Mononuclear cell (primary cell): ENCODE measurements around the gene VPS4B. TPM values are rescaled to one million over a fixed set of nuclear protein-coding genes. Genes with fewer than 3 reads are reported as not detected.

Experiments used
- H3K27me3 ChIP-seq: 2 replicates; pipeline ENCODE4 v1.6.0; 2011; ENCODE audit warnings: low read length, control low read depth; ENCODE audit not compliant: insufficient read depth
- H3K4me1 ChIP-seq: 2 replicates; pipeline ENCODE4 v1.5.1; 2011; ENCODE audit warnings: mild to moderate bottlenecking, low read length, control low read depth; ENCODE audit not compliant: insufficient read depth
- H3K4me3 ChIP-seq: 2 replicates; pipeline ENCODE4 v1.5.1; 2011; ENCODE audit warnings: mild to moderate bottlenecking, low read length, moderate library complexity
- H3K9me3 ChIP-seq: 2 replicates; pipeline ENCODE4 v1.5.1; 2011; ENCODE audit warnings: low read depth, mild to moderate bottlenecking, control low read depth, low read length
- total RNA-seq: library from RNA; depleted of rRNA; stranded (reverse); fragments of >200 nt; gene quantifications from one replicate; pipeline ENCODE4 v1.2.3, GENCODE V29; 2012

The VPS4B gene
- total RNA-seq, 1 donor: 40.8 TPM

DNA sequence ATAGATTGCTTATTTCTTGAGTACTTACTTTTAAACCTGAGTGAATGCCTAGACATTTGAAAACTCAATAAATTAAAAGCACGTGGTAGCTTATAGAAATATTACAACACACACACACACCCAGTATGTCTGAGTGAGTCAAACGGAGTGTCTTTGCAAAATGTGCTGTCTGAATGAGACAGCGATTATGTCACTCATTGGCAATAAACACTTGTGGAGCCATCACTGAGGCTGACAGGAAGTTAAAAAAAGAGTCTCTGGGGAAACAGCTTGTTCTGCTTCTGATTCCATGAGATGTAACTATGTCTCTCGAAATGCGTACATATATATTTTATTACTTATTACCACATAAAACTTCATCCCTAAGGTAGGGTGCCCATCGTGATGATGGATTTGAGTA is 22.3 kb upstream of the VPS4B start:
- Histone ChIP-seq H3K27me3 (no peaks in the 10 kb centered on the region), H3K9me3 (no peaks in the 10 kb centered on the region), H3K4me3 (no peak overlapping the region), H3K4me1 (peaks cover 30% of the 10 kb centered on the region)

DNA sequence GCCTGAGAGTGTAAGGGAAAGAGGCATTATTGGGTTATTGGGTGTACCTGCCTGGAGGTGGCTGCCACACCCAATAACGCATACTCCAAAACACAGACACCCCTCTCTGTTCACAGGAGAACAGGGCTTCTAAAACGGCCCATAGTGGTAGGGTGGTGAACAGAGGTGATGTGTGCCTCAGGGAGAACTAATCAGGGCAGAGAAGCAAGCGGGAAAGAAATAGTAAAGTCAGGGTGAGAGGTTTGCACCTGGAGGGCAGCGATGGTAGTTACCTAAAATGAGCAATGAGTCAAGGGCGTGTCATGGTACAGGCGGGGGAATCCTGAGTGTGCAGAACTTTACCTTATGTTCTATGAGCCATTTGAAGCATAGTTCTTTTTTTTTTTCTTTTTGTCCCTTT is 21.6 kb upstream of the VPS4B start:
- no peak overlapping the region for H3K4me3 ChIP-seq
- H3K27me3 ChIP-seq: no peaks in the 10 kb centered on the region
- H3K9me3 ChIP-seq: no peaks in the 10 kb centered on the region
- H3K4me1 ChIP-seq: peaks cover 30% of the 10 kb centered on the region

DNA sequence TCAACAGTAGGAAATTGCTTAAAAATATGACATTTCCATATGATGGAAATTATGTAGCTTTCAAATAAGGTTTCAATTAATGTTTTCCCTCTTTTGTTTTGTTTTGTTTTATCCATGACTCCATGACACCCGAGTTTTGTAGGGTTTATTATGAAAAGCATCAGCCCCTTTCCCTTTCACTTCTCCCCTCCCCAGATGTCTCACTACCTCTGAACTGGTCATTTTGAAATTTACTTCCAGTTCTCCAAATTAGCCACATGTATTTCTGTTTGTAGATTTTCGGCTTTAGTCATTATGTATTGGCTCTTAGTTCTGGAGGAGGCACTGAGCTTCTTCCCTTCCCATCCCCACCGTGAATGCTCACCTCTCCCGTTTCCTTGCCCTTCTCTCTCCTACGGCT is 18.6 kb upstream of the VPS4B start:
- H3K4me3 ChIP-seq: no peak overlapping the region
- H3K9me3 ChIP-seq: no peaks in the 10 kb centered on the region
- no peaks in the 10 kb centered on the region for H3K27me3 ChIP-seq
- peaks cover 30% of the 10 kb centered on the region for H3K4me1 ChIP-seq

DNA sequence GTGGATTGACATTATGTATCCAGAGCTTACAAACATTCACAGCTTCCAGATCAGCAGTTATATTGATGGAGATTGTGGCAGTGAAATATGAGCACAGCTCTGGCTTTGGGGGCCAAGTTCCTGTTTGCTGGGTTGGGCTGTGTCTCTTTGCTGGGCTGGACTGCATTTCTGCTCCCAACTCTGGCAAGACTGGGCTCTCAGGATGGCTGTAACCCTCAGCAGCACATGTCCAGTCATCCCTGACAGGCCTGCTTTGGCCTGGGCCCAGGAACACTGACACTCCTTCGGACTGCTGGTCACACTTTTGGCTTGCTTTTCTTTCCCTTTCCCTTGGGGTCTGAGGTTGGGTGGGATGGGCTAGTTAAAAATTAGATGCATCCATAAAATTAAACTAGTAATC is 17.9 kb upstream of the VPS4B start:
- H3K9me3 ChIP-seq: no peaks in the 10 kb centered on the region
- H3K4me1 ChIP-seq: peaks cover 26% of the 10 kb centered on the region
- H3K4me3 ChIP-seq: no peak overlapping the region
- H3K27me3 ChIP-seq: no peaks in the 10 kb centered on the region

DNA sequence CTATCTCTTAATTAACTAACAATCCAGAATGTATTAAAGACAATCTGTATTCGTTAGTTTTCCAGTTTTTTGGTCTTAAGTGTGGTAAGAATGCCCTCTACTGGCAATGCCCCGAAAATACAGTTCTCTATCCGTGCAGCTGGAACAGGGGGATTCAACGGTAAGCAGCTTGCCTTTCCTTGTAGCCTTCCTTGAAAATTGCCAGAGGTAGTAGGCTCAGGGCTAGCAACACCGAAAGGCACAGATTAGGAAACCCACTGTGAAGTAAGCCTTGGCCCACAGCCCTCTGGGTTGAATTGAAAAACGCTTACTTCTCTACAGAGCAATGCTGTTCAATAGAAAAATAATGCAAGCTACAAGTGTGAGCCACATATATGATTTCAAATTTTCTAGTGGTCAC is 17.1 kb upstream of the VPS4B start:
- H3K4me1 ChIP-seq: peaks cover 18% of the 10 kb centered on the region
- H3K27me3 ChIP-seq: no peaks in the 10 kb centered on the region
- no peaks in the 10 kb centered on the region for H3K9me3 ChIP-seq
- H3K4me3 ChIP-seq: no peak overlapping the region

DNA sequence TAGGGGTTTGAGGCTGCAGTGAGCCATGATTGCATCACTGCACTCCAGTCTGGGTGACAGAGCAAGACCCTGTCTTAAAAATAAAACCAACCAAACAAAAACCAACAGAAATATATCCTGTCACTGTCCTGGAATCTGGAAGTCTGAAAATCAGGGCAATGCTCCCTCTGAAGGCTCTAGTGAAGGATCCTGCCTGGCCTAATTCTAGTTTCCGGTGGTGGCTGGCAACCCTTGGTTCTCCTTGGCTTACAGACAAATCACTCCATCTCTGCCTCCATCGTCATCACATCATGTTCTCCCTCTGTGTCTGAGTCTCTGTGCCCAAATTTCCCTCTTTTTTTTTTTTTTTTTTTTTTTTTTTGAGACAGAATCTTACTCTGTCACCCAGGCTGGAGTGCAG is 15.9 kb upstream of the VPS4B start:
- Histone ChIP-seq H3K27me3 (no peaks in the 10 kb centered on the region), H3K4me1 (peaks cover 11% of the 10 kb centered on the region), H3K4me3 (no peak overlapping the region), H3K9me3 (no peaks in the 10 kb centered on the region)

DNA sequence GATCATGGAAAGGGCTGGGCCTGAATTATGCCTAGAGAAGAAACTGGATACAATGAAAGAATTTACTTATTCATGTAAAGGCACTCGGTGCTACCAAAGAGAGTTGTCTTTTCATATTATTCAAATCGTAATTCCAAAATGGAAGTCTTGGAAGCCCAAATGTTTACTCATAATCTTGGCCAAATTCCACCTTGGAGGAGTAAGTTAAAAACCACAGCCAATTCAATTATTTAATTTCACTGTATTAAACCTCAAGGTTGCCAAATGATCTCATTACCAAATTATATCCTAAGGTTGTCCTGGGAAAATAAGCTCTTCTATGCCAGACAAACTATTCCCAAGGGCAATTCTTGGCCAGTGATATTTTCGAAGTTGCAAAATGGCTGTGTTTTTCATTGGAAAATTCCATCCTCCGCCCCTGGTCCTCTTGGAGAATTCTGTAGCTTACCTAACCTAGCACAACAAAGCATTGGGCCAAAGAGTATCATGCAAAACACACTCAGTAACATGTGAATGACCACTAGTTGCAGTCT is 11.1 kb upstream of the VPS4B start:
- H3K27me3 ChIP-seq: peaks cover 6% of the 10 kb centered on the region
- H3K4me1 ChIP-seq: no peaks in the 10 kb centered on the region
- no peak overlapping the region for H3K4me3 ChIP-seq
- no peaks in the 10 kb centered on the region for H3K9me3 ChIP-seq

DNA sequence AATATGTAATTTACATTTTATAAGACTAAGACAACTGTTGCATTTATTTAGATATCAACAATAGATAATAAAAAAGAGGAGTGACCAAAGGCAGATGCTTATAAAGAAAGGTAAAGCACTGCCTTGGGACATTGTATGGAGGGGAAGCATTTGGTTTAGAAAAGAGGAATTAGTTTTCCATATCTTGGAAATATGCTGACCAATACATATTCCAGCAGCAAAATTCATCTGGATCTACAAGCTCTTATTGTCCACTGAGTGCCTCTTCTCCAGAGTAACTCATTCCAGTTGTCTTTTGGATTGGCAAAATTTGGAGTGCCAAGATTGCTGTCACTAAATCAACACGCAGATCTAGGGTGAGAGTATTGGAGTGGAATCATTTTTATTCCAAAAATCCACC is 8.9 kb upstream of the VPS4B start:
- Histone ChIP-seq H3K4me1 (no peaks in the 10 kb centered on the region), H3K4me3 (no peak overlapping the region), H3K27me3 (peaks cover 6% of the 10 kb centered on the region), H3K9me3 (no peaks in the 10 kb centered on the region)

DNA sequence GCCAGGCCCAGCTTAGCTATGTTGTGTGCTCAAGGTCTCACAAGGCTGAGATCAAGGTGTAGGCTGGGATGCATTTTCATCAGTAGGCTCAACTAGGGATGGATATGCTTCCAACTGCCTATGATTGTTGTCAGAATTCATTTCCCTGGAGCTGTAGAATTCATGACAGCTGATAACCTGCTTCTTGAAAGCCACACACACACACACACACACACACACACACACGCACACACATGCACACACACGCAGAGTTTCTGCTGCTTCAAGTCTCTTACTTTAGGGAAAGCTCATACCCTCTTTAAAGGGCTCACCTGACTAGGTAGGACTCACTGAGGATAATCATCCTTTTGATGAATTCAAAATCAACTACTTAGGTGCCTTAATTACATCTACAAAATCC is 8.2 kb upstream of the VPS4B start:
- Histone ChIP-seq H3K4me1 (no peaks in the 10 kb centered on the region), H3K9me3 (no peaks in the 10 kb centered on the region), H3K27me3 (peaks cover 6% of the 10 kb centered on the region), H3K4me3 (no peak overlapping the region)

DNA sequence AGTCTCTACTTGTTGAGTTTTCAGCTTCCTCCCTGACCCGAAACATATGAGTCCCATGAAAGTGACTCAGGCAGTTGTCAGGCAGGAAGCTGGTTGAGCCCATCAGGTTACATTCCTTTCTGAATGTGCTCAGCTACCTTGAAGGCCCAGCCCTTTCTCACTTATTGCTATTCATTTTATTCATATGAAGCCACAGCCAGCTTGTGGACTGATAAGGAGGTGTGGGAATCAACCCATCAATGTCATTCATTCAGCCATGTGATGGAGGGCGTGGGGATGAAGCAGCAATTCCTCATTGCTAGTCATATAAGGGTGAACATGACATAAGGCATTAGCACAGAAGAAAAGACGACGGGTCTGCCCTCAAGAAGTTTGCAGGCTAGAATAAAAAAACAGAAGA is 5.3 kb upstream of the VPS4B start:
- Histone ChIP-seq H3K27me3 (peaks cover 6% of the 10 kb centered on the region), H3K9me3 (no peaks in the 10 kb centered on the region), H3K4me3 (no peak overlapping the region), H3K4me1 (peaks cover 7% of the 10 kb centered on the region)

DNA sequence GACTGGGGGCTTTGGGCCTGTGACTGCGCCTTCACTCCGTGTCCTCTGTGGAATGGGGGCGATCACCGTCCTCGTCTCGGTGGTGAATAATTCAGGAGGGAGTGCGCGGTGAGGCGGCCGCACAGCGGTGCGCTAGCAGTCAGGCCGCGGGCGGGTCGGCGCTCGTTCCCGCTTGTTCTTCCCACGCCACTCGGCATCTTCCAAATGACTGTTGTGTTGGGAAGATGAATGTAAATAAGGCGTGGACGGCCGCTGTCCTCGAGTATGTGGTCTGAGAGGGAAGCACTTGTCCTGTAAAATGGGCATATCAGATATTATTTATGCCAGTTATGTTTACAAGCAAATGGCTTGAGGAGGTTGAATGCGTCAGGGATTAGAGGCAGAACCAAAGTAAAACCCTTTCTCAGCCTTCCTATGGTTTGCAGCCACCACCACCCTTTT is 608 bp upstream of the VPS4B start:
- H3K9me3 ChIP-seq: no peaks in the 10 kb centered on the region
- peaks cover 28% of the 10 kb centered on the region for H3K4me1 ChIP-seq
- no peaks in the 10 kb centered on the region for H3K27me3 ChIP-seq
- H3K4me3 ChIP-seq: peak overlapping the region; percentile 99

DNA sequence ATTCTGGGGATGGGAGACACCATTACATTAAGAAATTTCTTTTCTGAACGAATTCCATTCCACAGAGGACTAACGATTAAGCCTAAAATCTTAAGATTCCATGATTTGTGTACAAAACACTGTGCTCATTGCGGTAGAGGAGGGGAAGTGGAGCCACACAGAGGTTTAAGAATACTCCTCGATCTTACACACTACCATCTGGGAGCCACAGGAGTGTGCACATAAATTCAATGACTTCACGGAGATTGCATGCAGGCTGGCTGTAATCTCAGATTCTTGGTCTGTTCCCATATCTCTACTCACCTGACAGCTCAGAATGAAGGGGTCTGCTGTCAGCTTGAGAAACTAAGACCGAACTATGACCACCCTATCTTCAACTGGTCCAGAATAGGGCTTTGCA is 762 bp downstream of the VPS4B start:
- peak overlapping the region; percentile 99 for H3K4me3 ChIP-seq
- no peaks in the 10 kb centered on the region for H3K9me3 ChIP-seq
- H3K27me3 ChIP-seq: no peaks in the 10 kb centered on the region

DNA sequence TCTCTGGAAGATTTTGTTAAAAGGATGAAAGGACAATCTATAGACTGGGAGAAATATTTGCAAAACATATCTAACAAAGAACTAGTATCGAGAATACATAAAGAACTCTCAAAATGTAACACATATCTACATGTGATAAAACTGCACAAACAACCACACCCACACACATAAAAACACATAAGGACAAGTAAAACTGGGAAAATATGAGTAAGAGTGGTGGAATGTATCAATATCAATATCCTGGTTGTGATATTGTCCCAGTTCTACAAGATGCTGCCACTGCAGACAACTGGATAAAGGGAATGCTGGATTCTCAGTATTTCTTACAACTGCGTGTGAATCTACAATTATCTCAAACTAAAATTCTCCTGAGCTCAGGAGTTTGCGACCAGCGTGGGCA is 9.3 kb downstream of the VPS4B start:
- Histone ChIP-seq H3K4me1 (peaks cover 4% of the 10 kb centered on the region), H3K4me3 (no peak overlapping the region), H3K27me3 (no peaks in the 10 kb centered on the region), H3K9me3 (no peaks in the 10 kb centered on the region)

More for the DNA sequence above, 762 bp downstream of the VPS4B start:
- peaks cover 31% of the 10 kb centered on the region for H3K4me1 ChIP-seq

DNA sequence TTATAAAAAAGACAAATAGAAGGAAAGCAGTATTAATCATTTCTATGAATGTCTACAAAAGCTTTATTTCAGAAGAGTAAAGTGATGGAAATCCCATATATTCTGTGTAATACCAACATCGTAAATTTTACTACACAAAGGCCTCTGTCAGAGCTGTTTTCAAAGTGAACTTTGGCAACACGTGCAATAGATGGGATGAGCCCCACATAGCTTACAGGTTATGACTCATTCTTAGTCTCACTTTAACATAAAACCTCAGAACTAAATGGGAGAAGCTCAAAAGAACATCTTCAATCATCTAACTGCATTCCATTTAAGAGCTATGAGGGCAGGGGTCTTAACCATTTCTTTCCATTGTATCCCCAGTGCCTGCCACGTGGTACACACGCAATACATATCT is 11.5 kb downstream of the VPS4B start:
- no peak overlapping the region for H3K4me3 ChIP-seq
- no peaks in the 10 kb centered on the region for H3K9me3 ChIP-seq
- H3K27me3 ChIP-seq: no peaks in the 10 kb centered on the region
- H3K4me1 ChIP-seq: no peaks in the 10 kb centered on the region

DNA sequence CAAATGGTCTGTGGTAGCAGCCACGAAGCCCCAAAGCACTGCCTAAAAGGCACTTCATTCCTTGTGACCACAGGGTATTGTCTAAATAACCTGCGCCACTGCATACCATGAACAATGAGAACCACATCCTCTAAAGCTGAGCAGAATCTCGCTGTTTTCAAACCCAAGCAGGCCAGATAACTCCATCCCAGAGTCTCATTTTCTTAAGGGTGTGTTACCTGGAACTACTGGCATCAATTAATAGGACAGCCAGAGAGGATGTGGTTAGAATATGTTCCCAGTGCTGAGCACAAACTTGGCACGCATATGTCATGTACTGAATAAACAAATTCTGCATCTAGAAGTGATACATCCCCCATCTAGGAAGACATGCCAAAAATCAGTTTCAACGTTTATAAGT is 13.0 kb downstream of the VPS4B start:
- no peak overlapping the region for H3K4me3 ChIP-seq
- no peaks in the 10 kb centered on the region for H3K27me3 ChIP-seq
- no peaks in the 10 kb centered on the region for H3K9me3 ChIP-seq
- no peaks in the 10 kb centered on the region for H3K4me1 ChIP-seq

DNA sequence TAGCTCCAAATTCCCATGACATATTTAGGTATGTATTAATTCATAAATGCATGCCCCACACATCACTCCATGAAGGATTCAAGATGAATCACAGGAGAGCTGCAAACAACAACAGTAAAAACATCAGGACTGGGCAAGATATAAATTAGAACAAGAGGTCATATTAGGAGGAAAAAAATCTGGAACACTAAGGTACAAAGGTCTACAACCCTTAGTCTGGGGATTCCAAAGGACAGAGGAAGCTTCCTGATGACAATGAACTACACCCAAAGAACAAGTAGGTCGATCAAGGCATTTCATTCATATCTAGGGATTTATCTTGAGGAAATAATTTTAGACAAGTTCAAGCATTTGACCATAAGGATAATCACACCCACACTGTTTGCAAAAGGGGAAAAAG is 14.5 kb downstream of the VPS4B start:
- H3K27me3 ChIP-seq: no peaks in the 10 kb centered on the region
- no peak overlapping the region for H3K4me3 ChIP-seq
- H3K9me3 ChIP-seq: no peaks in the 10 kb centered on the region
- no peaks in the 10 kb centered on the region for H3K4me1 ChIP-seq

DNA sequence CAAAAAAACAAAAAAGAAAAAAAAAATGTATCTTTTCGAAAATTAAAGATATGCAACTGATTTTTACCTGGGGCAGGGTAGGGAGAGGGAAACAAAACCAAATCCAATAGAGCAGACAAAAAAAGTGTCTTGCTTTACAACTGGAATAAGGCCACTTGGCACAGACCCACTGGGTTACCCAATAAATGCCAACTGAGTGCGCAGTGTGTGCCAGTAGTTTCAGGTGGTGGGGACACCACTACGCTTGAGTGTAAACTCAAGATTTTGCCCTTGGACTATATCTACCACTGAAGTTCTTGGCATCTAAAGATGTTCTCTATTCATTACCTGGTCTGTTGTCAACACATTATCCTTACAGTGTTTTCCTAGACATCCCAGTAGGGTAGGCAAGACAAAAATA is 16.3 kb downstream of the VPS4B start:
- no peaks in the 10 kb centered on the region for H3K27me3 ChIP-seq
- H3K4me3 ChIP-seq: no peak overlapping the region
- no peaks in the 10 kb centered on the region for H3K9me3 ChIP-seq
- H3K4me1 ChIP-seq: no peaks in the 10 kb centered on the region
